Ramos (cell line): ENCODE measurements around the gene CACNG5.

Experiments used
- in situ Hi-C: fragments of 300-500 bp; cut with MboI; formaldehyde crosslinking; loops from one replicate; pipeline ENCODE4 v1.14.3; 2022; ENCODE audit warnings: low sequenced_read_pairs; ENCODE audit not compliant: unreplicated experiment

Gene CACNG5, protein sequence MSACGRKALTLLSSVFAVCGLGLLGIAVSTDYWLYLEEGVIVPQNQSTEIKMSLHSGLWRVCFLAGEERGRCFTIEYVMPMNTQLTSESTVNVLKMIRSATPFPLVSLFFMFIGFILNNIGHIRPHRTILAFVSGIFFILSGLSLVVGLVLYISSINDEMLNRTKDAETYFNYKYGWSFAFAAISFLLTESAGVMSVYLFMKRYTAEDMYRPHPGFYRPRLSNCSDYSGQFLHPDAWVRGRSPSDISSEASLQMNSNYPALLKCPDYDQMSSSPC

DNA sequence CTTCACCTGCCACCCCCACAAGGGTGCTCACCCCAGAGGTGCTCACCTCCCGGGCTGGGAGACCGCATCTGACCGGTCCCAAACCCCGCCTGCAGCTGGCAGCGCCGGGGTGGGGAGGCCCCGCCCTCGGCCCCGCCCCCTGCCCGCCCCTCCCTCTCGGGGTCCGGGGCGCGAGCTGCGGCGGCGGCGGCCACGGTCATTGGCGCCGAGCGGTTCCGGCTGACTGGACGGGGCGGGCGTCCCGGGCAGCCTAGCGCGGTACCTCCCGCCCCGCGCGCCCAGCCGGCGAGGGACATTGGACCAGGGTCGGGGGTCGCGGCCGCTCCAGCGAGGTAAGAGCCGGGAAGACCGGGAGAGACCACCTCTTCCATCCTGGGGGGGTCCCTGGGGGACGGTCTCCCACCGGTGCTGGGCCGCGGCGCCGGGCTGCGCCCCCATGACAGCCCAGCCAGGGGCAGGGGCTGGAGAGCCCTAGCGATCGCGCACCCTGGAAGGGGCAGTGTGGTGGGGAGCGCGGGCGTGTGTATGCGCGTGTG, at the start of gene CACNG5:
Gene CACNG5 (plus strand): TSS at position 199 of the 536 bp plus-strand sequence. CDS start 42,216 bp downstream, outside the sequence.
- in situ Hi-C loops = no loop called here

DNA sequence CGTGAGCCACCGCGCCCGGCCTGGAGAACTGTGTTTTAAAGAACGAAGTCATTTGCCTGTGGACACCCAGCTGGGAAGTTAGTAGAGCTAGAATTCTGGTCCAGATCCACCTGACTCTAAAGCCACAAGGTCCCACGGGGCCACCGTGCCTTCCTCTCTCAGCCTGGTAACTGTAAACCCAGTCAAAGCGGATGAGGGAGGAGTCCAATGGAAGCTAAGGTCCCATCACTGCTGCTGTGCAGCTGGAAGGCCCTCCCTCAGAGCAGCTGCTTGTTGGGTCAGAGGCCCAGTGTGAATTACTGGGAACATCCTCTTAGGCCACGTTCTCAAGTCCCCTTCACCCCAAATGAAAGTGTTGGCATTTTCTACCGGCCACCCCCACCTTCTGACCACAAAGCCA, 48.8 kb upstream of the CACNG5 start:
- in situ Hi-C loops = no loop called here

DNA sequence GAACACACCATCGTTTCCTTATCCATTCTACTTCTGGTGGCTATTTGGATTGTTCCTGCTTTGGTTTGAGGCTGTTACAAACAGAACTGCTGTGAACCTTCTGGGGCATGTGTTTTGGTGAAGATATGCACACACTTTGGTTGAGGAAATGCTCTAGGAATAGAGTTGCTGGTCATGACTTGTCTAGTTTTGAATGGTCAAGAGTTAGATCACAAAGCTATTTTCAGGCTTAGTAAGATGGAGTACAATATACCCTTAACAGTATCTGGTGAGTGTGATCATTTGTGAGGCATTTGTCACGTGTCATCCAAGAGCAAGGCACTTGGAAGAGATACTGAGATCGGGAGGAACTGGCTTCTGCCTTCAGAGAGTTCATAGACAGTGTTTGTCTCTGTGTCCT, 47.0 kb upstream of the CACNG5 start:
- in situ Hi-C loops = no loop called here

DNA sequence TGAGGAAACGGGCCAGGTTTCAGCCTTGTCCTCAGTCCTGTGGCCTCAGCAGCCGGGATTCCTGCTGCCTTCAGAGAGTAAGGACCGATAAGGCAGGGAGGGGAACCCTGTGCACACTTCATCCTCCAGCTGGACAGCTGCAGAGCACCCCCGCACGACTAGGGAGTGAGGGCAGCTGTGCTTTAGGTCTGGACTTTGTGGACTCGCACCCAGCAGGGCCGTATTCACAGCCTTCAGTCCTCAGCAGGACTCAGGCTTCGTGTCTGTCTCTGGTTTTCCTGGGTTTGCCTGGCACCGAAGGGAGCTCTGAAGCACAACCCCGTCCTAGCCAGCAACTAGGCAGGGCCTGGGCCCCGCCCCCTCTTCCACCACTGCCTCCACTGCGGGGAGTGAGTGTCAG, 45.8 kb upstream of the CACNG5 start:
- in situ Hi-C loops = no loop called here

DNA sequence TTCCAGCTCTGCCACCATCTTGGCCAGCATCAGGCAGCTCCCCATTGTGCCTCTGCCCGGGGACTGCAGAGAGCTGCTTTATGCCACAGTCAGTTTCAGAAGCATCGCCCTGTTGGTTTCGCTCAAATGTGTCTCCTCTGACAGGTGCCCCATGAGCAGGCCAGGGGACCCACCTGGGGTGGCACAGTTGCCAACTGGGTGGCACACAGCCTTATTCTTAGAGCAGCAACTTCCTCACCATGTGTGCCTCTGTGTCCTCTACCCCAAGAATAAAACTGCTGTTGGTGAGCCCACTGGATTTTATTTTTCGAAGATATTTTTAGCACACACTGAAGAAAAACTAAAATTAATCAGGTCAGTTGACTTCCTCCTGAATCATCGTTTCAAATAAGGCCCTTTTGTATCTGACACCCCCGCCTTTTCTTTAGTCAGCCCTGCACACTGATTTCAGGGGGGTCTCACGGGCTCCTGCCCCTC, 44.9 kb upstream of the CACNG5 start:
- in situ Hi-C loops = no loop called here

DNA sequence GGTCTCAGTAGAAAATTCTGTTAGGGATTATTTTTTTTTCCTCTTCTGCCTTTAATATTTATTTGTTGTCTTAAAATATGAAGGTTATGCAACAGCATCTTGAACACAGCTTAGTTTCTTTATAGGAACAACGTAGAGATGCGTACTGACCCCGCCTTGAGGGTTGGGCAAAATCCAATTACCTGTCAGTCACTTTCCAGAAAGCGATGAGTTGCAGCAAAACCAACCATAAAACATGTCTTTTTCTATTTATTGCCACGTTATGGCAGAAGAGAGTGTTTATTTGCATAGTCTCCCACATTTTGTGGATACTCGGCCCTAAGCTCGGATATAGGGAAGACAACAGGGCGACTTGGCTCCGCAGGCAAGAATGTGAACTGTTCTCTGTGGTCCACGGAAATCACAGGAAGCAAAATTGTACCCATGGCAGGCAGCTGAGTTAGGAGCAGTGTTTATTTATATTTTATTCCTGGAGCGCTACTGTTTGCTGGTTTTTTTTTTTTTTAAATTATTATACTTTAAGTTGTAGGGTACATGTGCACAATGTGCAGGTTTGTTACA, 44.3 kb upstream of the CACNG5 start:
- in situ Hi-C loops = no loop called here

DNA sequence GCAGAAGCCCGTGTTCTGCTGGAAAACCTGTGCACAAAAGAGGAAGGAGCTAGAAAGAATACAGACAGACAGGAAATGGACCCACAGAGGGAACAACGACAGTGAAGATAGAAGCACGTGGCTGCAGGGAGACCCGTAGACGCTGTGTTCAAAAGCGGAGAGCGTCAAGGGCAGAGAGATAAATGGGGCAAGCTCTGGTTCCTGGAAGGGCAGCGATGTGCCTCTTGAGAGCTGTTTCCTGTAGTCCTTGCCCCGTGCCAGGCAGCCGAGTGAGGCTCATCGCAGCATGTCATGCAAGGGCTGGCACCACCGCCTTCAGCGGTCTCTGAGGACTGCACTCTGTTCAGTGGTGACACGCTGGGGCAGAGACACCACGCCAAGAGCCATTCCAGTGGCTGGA, 43.6 kb upstream of the CACNG5 start:
- in situ Hi-C loops = no loop called here

DNA sequence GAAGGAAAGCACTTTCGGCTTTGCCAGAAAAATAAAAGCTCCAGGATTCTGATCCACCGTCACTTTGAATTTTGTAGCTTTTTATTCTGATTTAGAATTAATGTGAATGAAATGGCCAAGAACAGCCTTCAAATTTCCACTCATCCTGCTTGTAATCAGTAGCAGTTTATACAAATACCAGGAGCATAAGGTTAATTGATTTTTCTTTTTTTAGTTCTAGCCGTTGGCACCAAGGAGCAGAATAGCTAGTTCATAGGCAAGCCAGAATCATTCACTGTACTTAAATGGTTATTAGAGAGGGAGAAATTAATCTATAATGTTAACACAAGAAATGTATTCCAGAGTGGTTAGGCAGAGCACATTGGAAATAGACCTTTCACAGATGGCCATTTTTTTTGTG, 41.1 kb upstream of the CACNG5 start:
- in situ Hi-C loops = no loop called here

DNA sequence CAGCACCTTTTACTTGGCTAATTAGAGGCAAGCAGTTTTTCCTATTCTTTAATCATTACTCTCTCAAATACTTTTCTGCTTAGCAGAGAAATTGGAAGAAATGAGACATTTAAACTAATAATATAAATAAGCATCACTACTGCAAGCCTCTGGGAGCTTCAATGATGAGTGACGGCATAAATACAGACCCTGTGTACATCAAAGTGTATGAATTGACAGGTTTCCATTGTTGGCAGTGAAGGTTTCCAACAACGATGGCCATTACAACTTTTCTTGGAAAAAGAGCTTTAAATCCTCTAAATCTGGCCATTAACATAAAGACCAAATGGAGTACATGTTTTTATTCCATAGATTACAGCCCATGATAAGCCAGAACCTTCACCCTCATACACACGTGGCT, 39.4 kb upstream of the CACNG5 start:
- in situ Hi-C loops = no loop called here

DNA sequence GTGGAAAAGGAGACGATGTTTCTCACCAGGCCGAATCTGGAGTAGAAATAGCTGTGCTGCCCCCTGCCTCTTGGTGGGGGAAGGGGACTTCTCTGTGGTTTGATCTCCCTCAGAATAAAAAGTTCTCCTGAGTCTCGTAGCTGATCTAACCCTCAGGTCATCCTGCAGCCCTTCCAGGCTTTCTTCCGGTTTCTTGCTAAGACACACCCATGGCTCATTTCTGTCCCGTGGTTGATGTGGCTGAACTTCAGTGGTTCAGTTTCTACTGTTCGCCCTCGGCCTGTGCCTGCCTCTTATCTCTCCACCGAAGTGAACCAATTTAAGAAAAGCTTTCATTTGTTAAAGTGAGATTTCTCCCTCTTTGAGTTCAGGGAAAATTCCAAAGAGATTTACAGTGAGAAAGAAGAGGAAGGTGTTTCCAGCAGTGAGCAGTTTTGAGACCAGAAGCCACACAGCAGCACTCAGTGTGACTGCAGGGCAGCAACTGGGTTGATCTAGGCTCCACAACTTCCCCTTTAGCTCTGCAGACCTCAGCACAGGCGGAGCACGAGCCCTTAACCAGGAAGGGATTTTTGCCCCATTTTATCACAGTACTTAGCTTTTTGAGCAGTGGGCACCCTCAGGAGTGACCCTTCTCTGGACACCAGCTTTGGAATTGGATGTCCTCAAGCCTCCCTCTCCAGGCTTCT, 34.9 kb upstream of the CACNG5 start:
- in situ Hi-C loops = no loop called here

DNA sequence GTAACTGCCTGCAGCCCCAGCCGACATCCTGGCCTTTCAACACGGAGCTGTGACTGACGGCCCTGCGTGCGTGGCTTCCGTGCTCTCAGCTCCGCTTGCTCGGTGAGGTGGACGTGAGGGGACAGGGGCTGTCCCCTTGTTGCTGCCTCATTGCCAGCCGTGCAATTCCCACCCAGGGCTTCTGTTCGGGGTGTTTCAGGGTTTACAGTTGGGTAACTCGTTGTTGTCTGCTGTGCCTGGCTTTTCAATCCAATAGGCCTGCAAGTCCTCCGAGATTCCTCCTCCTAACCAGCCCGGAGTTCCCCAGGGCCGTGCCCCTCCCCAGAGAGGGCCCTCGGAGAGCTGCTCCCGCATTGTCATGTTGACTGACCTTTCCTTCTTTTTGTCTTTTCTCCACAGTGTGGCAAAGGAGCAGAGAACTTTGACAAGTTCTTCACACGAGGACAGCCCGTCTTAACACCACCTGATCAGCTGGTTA, 31.4 kb upstream of the CACNG5 start:
- in situ Hi-C loops = no loop called here

DNA sequence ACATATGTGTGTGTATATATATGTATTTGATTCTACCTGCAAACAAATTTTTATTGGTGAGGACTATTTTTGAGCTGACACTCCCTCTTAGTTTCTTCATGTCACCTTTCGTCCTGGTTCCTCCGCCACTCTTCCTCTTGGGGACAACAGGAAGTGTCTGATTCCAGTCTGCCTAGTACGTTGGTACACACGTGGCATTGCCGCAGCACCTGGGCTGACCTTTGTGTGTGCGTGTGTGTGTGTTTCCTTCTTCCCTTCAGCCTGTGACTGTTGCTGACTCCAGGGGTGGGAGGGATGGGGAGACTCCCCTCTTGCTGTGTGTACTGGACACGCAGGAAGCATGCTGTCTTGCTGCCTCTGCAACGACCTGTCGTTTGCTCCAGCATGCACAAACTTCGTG, 29.4 kb upstream of the CACNG5 start:
- in situ Hi-C loops = no loop called here

DNA sequence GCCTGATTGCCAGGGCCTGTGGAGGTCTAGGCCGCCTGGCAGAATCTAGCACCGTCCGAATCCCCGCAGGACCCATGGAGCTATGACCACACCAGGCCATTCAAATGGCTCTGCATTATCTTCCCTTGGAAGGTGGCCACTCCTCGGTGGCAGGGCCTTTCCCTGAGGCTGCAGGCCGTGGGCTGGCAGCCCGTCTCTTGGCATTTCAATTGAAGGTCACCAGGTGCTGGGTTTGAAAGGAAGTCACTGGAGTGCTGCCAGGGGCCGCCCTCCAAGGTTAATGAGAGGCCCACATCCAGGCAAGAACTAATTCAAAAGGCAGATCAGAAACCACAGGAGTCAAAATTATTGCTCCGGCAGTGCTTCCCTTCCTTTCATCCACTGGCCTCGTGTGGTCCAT, 27.7 kb upstream of the CACNG5 start:
- in situ Hi-C loops = no loop called here

DNA sequence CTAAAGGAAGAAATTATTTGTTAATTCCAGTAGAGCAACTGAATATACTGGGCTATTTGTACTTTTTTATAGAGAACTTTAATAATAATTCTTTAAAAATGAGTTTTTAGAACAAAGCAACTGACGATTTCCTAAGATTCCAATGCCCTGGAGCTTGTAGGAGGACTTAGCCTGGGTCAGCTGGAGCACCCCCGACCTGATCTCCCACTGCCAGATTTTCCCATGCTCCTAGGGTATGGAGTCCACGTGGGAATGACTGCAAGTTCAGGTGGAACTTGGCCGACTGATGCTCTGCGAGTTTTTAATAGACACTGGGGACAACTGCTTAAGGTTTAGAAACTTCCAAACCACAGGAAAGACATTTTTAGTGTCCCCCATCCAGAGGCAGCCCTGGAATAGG, 25.5 kb upstream of the CACNG5 start:
- in situ Hi-C loops = no loop called here

DNA sequence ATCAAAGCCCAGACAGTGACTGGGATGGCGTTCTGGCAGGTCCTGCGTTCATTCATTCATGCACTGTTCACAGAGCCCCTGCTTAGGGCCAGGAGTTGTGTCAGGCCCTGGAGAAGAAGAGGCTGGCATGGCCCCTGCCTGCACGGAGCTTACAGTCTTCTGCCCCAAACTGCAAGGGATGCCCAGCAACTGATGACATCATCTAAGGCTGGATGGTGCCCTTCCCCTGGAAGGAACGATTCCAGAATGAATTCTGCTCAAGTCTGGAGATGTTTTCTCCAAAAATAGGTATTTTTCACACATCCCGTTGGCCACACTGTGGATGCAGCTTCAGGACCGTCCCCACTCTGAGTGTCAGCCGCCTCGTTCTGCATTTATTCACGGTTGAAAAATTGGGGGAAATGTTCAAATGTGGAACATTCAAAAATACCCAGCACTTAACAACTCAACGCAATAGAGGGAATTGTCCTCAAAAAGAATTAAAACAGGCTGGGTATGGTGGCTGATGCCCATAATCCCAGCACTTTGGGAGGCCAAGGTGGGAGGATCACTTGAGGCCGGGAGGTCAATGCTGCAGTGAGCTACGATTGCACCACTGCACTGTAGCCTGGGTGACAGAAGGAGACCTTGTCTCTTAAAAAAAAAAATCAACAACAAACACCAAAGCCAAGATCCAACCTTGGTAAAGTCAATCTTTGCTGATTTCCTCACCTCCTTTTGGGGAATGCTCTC, 23.8 kb upstream of the CACNG5 start:
- in situ Hi-C loops = no loop called here

DNA sequence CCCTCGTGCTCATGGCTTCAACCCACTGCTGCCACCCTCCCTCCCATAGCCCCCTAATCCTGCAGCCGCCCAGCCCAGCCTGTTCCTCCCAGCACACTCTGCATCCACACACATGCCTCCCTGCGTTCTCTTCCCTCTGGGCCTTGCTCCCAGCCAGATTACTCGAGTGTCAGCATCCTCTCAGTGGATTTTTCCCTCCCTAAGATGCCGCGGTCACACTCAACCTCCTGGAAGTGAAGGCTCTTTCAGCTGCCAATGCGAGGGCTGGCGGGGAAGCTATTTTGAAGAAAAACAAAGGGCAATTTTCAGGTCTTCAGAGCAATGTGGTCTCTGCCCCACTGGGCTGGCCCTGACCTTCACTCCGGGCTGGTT, 23.2 kb upstream of the CACNG5 start:
- in situ Hi-C loops = no loop called here

DNA sequence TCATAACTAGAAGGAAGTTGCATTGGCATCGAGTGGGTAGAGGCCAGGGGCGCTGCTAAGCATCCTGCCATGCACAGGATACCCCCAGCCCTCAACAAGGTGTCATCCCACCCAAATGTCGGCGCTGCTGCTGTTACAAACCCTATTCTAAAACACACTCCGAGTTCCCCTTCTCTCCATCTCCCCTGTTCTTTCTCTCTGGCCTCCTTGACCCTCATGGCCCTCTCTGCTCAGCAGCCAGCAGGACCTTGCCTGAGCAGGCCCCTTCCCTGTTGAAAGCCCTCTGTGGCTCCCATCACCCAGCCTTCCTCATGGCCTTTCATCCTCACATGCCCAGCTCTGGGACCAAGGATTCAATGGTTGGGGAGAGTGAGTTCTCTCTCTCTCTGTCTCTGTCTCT, 22.3 kb upstream of the CACNG5 start:
- in situ Hi-C loops = no loop called here

DNA sequence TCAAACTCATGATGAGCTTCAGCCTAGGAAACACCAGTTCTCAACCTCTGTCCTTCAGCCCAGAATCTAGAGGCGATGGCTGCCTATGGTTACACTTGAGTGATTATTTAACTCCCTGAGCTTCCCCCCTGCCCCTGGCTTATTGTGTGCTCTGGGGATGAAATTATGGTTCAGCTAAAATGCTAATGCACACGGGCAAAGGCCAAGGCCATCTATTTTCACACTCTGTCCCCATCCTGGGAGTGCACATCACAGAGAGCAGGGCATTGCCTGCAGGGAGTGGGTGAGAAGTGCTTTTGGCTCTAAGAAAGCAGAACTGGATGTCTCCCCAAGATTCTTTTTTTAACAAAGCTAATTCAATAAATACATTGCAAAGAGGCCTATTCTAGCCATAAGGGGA, 21.6 kb upstream of the CACNG5 start:
- in situ Hi-C loops = no loop called here

DNA sequence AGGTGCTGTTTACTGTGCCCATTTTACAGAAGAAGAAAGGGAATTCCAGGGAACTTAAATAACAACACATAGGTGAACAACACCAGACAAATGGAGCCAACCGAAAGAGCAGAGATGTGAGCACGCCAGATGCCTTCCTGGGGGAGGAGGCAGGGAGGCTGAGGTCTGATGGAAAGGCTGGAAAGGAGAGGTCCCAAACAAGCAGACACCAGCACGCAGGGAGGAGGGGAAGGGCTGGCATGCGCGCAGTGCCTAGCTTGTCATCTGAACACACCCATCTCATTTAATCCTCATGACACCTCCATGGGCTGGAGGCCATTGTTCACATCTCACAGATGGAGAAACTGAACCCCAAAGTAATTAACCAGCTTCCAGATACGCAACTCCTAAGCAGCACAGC, 20.9 kb upstream of the CACNG5 start:
- in situ Hi-C loops = no loop called here

DNA sequence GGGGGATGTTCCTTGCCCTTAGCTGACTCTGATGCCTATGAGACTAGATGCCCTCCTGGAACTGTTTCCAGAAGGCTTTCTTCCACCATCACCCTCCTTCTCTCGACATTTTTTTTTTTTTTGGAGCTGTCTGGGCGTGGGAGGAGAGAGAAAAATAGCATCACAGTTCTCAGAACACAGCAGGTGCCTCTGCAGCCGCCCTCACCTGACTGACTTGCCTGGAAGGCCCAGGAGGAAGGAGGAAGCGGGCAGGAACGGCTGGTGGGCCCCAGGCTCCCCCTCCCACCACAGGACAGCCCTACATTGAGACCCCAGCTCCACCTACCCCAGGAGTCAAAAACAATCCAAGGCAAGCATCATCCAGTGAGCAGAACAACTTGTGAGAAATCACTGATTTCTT, 20.3 kb upstream of the CACNG5 start:
- in situ Hi-C loops = no loop called here

DNA sequence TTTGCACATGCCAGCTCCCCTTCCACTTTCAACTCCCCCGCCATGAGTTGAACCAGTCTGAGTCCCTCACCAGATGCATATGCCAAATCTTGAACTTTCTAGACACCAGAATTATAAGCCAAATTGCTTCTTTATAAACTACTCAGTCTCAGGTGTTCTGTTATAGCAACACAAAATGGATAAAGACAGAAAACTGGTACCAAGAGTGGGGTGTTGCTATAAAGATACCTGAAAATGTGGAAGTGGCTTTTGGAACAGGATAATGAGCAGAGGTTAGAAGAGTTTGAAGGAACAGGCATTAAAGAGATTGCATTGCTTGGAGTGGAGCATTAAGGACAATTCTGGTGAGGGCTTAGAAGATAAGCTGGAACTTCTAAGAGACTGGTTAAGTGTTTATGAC, 17.2 kb upstream of the CACNG5 start:
- in situ Hi-C loops = no loop called here
